BJ (cell line): ENCODE measurements around the gene PJA2. TPM values are rescaled to one million over a fixed set of nuclear protein-coding genes. Genes with fewer than 3 reads are reported as not detected.

Source experiments
- CTCF ChIA-PET: fragments of 350-600 bp; formaldehyde crosslinking; extraction: SDS; loops from one replicate; lab custom pipeline; 2021; ENCODE audit warnings: antibody characterized with exemption, inconsistent platforms; lab: Yijun Ruan, JAX
- POLR2A ChIA-PET: fragments of 300-600 bp; sonication (Branson Sonifier 250); formaldehyde crosslinking; extraction: SDS; loops from one replicate; lab custom pipeline; 2021; ENCODE audit warnings: antibody characterized with exemption; lab: Charles Lee
- DNase-seq: peaks from one replicate; pipeline ENCODE4 v3.0.0-alpha.2; 2011; ENCODE audit warnings: low read depth
- H3K27me3 ChIP-seq: 2 replicates; pipeline ENCODE4 v1.6.0; 2011; ENCODE audit warnings: low read length; ENCODE audit not compliant: control insufficient read depth, insufficient read depth
- H3K36me3 ChIP-seq: 2 replicates; pipeline ENCODE4 v1.5.1; 2011; ENCODE audit warnings: low read length; ENCODE audit not compliant: control insufficient read depth, insufficient read depth
- H3K4me3 ChIP-seq: 2 replicates; pipeline ENCODE4 v1.5.1; 2011; ENCODE audit warnings: low read depth, mild to moderate bottlenecking, control low read depth, low read length
- polyA plus RNA-seq: library from polyadenylated mRNA; depleted of rRNA; stranded (reverse); fragments of >200 nt; gene quantifications from 2 replicates; pipeline ENCODE4 v1.2.3, GENCODE V29; 2011
- TF ChIP-seq, protein P1 (sequence below): IDR thresholded peaks from 2 replicates; pipeline ENCODE4 v1.5.1; 2011; ENCODE audit warnings: low read depth, mild to moderate bottlenecking, control low read depth, inconsistent platforms, low read length, moderate library complexity; ENCODE audit not compliant: insufficient read depth

The PJA2 gene
- polyA plus RNA-seq, 1 experiment: 33.6 TPM

DNA sequence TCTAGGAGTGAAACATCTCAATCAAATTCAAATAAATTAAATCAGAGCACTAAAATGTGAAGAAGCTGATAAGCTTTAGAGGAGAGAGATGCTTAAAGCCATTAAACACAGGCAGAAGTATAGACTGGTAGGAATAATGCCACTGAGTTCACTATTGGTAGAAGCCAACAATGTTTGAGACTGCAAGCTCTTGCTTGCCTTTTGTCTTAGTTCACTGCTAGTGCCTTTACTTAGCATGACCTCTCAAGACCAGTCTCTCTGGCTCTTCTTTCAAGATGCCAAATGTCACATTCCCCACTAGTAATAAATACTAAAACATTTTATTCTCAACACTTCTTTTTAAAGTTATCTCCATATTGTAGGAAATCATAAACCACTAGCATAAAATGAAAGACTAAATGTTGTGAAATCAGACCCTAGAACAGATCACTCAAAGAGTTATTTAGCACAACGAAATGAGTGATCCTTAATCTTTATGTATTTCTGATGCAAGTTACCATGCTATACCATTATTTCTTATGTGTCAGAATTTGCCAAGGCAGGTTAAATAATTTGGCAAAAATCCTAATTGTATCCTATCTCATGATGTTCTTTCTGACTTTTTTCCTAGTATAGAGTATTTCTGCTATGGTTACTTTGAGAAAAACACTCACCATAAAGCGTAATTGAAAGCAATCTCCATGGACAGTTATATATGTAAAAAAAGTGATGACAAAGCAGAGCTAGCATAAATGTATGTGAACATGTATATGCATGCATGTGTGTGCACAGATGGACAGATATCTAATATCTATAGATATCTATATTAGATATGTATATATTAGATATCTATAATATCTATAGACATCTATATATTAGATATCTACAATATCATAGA, 57.5 kb downstream of the PJA2 start:
- Histone ChIP-seq H3K36me3 (peaks cover 6% of the 10 kb centered on the region), H3K27me3 (no peaks in the 10 kb centered on the region), H3K4me3 (no peak overlapping the region)
- POLR2A ChIA-PET: no interaction called here
- TF ChIP-seq, protein P1, sequence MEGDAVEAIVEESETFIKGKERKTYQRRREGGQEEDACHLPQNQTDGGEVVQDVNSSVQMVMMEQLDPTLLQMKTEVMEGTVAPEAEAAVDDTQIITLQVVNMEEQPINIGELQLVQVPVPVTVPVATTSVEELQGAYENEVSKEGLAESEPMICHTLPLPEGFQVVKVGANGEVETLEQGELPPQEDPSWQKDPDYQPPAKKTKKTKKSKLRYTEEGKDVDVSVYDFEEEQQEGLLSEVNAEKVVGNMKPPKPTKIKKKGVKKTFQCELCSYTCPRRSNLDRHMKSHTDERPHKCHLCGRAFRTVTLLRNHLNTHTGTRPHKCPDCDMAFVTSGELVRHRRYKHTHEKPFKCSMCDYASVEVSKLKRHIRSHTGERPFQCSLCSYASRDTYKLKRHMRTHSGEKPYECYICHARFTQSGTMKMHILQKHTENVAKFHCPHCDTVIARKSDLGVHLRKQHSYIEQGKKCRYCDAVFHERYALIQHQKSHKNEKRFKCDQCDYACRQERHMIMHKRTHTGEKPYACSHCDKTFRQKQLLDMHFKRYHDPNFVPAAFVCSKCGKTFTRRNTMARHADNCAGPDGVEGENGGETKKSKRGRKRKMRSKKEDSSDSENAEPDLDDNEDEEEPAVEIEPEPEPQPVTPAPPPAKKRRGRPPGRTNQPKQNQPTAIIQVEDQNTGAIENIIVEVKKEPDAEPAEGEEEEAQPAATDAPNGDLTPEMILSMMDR: no peak
- no peak for DNase-seq
- CTCF ChIA-PET: no interaction called here

DNA sequence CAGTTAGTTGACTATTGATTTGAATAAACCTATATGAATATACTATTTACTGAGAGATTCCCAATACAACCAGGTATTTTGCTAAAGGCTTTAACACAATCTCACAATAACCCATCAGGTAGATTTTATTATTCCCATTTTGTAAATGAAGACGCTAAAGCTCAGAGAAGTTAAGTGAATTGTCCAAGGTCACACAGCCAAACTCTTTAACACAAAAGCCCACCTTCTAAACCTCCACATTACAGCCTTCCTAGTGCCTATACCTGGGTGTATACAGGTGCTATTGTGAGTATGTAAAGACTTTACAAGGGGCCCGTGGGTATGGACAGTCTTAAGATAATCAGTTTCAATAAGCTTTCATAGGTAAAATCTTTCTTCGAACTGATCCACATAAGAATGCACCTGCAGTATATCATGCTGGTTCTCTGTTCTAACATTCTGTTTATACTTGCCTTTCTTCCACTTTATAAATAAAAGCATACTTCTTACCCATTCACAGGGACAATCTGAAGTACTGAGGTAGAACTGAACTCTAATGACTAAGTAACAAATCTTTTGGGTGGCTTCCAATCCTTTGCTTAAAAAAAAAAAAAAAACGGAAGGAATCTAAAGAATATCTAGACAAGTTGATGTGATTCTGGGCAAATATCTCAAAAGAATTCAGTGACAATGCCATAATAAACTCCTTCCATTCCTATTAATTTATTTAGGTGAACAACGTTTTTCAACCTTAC, 59.1 kb downstream of the PJA2 start:
- ChIA-PET POLR2A (no interaction called here), CTCF (no interaction called here)
- TF ChIP-seq, protein P1: no peak
- H3K36me3 ChIP-seq: peaks cover 6% of the 10 kb centered on the region
- H3K4me3 ChIP-seq: no peak overlapping the region
- H3K27me3 ChIP-seq: no peaks in the 10 kb centered on the region
- no peak for DNase-seq

DNA sequence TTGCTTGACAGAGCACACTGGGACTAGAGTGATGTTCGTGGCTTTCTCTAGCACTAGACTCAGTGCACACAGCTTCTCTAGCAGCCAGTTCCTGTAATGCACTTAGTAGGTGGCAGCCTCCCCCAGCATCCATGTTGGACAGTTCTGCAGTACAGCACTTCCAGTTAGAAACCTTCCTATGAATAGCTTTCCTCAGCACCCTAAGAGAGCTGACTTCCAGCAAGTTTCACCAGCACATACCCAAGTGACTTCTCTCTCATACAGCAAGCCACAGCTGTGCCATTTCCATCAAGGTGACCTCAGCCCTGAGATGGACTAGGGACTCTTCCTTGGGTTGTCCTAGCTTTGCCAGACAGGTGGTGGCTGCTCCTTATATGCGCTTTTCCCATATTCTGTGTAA, 60.4 kb downstream of the PJA2 start:
- DNase-seq: no peak
- TF ChIP-seq, protein P1: no peak
- Histone ChIP-seq H3K27me3 (no peaks in the 10 kb centered on the region), H3K36me3 (peaks cover 4% of the 10 kb centered on the region; the same call in 1 of the 2 replicates), H3K4me3 (no peak overlapping the region)
- ChIA-PET CTCF (interaction anchor here (1.4 kb wide), 1 partner anchor 9 kb away, joined by 4 read pairs; no protein-coding TSS in a partner anchor), POLR2A (no interaction called here)

DNA sequence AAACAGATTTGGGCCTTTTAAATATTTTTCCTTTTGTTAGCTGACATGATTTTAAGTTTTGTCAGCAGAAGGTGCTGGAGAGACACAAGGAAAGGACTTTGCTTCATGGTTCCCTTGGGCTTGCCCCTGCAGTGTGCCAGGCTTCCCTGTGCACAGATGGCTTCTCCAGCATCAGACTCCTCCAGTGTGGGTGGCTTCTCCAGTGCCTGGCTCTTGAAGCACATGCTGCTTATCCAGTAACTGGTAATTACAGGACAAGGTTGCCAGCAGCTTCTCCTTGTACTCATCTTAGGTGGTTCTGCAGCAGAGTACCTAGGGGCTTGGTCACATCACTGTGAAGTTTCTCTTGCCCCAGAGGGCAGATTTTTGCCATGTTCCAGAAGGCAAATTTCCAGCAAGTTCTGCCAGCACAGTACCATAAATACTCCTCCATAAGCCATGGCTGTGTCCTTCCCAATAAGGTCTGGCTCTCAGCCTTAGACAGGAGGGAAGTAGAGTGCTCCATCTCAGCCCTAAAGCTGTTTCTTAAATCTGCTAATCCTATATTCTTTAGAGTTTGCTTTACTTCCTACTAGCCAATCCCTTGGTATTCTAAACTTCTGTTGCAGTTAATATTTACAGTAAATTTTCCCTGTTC, 62.4 kb downstream of the PJA2 start:
- ChIA-PET CTCF (interaction anchor here (0.7 kb wide), 1 partner anchor 666 kb away, joined by 3 read pairs; no protein-coding TSS in a partner anchor), POLR2A (no interaction called here)
- DNase-seq: no peak
- peaks cover 4% of the 10 kb centered on the region; the same call in 1 of the 2 replicates for H3K36me3 ChIP-seq
- no peaks in the 10 kb centered on the region for H3K27me3 ChIP-seq
- TF ChIP-seq, protein P1: no peak
- H3K4me3 ChIP-seq: no peak overlapping the region

DNA sequence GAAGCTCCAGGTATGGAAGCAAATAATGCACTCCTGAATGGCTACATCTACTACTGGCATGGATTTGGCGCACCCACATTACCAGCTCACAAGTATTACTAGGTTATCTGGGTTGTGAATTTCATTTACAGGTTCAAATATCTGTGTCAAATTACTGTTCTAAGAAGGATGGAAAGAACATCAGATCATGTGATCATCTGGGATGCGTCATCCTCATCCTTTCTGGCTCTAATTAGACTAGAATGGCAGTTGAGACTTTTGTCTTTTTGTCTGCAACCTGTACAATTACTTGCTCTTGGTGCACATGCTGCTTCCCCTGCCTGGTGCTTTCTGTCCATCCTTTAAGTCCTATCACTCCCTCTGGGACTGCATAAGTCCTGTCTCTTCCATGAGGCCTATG, 64.1 kb downstream of the PJA2 start:
- POLR2A ChIA-PET: no interaction called here
- no peak for DNase-seq
- no peak overlapping the region for H3K4me3 ChIP-seq
- H3K27me3 ChIP-seq: no peaks in the 10 kb centered on the region
- CTCF ChIA-PET: no interaction called here
- TF ChIP-seq, protein P1: no peak
- peaks cover 4% of the 10 kb centered on the region; the same call in 1 of the 2 replicates for H3K36me3 ChIP-seq
